Adipocyte (in vitro differentiated cells): ENCODE results near the gene AUH.

Experiments
- DNase-seq: peaks from one replicate; pipeline ENCODE4 v3.0.0-alpha.2; 2015; ENCODE audit warnings: low read depth
- H3K27me3 ChIP-seq: replicated peaks from 2 replicates; pipeline ENCODE4 v1.7.0; 2013; ENCODE audit warnings: mild to moderate bottlenecking, low read length, moderate library complexity; ENCODE audit not compliant: control insufficient read depth, insufficient read depth
- H3K36me3 ChIP-seq: 2 replicates; pipeline ENCODE4 v1.7.0; 2013; ENCODE audit warnings: low read length, mild to moderate bottlenecking, moderate library complexity; ENCODE audit not compliant: control insufficient read depth, insufficient read depth, severe bottlenecking
- H3K4me1 ChIP-seq: 2 replicates; pipeline ENCODE4 v1.7.0; 2013; ENCODE audit warnings: mild to moderate bottlenecking, low read length, moderate library complexity; ENCODE audit not compliant: control insufficient read depth, insufficient read depth
- H3K4me3 ChIP-seq: 2 replicates; pipeline ENCODE4 v1.7.0; 2013; ENCODE audit warnings: mild to moderate bottlenecking, low read length, moderate library complexity
- H3K9ac ChIP-seq: 2 replicates; pipeline ENCODE4 v1.7.0; 2013; ENCODE audit warnings: mild to moderate bottlenecking, low read length, moderate library complexity
- H3K9me3 ChIP-seq: 2 replicates; pipeline ENCODE4 v1.7.0; 2013; ENCODE audit warnings: mild to moderate bottlenecking, low read length, moderate library complexity; ENCODE audit not compliant: control insufficient read depth

The AUH gene

DNA sequence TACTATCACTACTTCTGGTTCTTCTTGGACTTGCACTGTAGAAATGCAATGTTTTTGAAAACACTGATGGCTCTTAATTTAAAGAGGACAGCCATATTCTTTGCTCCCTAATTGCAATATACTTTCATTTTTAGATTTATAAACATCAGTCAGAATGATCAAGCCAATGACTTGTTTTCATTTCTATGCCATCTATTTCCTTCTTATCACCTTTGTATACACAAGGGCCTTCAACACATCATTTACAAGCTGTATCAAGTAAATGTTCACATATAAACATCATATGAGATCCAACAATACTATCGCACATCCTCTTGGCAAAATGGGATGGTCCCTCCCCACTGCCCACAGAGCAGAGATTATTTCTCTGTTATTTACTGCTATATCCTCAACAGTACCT is 24.9 kb downstream of the AUH start:
- H3K9ac ChIP-seq: no peak overlapping the region
- H3K4me1 ChIP-seq: peaks cover 23% of the 10 kb centered on the region
- DNase-seq: no peak
- H3K27me3 ChIP-seq: no peaks in the 10 kb centered on the region
- H3K4me3 ChIP-seq: no peak overlapping the region
- peaks cover 21% of the 10 kb centered on the region for H3K36me3 ChIP-seq
- no peaks in the 10 kb centered on the region for H3K9me3 ChIP-seq

DNA sequence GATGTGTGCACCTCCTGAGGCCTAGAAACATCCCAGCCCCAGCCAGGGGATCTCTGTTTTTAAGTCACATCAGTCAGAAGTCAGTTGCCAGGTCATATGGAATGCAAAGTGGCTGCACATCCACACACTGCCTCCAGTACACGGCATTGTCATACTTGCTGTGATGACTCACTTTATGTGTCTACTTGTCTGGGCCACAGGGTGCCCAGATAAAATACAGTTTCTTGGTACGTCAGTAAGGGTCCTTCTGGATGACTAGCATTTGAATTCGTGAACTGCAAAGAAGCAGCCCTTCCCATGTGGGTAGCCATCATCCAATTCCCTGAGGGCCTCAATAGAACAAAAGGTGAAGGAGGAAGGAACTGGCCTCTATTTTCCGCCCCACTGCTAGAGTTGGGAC is 27.7 kb downstream of the AUH start:
- Histone ChIP-seq H3K27me3 (no peaks in the 10 kb centered on the region), H3K9me3 (no peaks in the 10 kb centered on the region), H3K36me3 (peaks cover 5% of the 10 kb centered on the region), H3K9ac (no peak overlapping the region), H3K4me1 (peaks cover 14% of the 10 kb centered on the region), H3K4me3 (no peak overlapping the region)
- DNase-seq: no peak

GRCh38 chr9:91333551-91333950 is 28.2 kb downstream of the AUH start:
- Histone ChIP-seq H3K4me1 (peaks cover 14% of the 10 kb centered on the region), H3K9me3 (no peaks in the 10 kb centered on the region), H3K4me3 (no peak overlapping the region), H3K27me3 (no peaks in the 10 kb centered on the region), H3K36me3 (peaks cover under 1% of the 10 kb centered on the region), H3K9ac (no peak overlapping the region)
- DNase-seq: no peak

DNA sequence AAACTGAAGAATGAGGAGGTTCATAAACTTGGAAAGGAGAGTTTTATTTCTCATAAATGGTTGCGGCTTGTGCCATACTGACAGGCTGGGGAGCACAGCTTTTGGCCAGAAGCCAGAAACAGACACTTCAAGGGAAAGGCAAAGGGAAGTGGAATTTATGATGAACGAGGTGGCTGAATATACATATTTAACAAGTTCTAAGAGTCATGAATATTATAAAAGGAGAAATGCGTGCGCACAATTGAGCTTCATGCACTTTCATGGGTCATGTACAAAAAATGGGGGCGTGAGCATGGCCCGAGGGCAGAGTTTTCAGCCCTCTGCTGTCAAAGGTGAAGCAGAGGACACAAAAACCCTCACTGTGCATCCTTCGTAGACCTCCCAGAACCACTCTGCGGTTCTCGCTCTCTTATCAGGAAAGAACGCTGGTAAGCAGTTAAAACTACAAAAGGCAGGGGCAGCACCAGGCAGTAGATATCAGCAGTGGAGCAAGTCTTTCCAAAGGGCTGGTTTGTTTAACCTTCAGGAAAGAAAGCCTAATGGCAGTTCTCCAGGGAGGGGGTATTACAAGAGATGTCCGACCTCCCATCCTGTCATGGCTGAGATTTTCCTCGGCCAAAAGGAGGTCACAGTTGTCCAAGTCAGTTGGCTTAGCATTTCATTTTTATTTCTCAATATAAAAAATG is 29.0 kb downstream of the AUH start:
- DNase-seq: no peak
- H3K36me3 ChIP-seq: no peaks in the 10 kb centered on the region
- peaks cover 14% of the 10 kb centered on the region for H3K4me1 ChIP-seq
- no peaks in the 10 kb centered on the region for H3K9me3 ChIP-seq
- H3K27me3 ChIP-seq: no peaks in the 10 kb centered on the region
- peak overlapping the region; percentile 3 for H3K4me3 ChIP-seq
- no peak overlapping the region for H3K9ac ChIP-seq

GRCh38 chr9:91331849-91332248 is 29.9 kb downstream of the AUH start:
- peaks cover 8% of the 10 kb centered on the region for H3K36me3 ChIP-seq
- DNase-seq: no peak

GRCh38 chr9:91328186-91328585 is 33.5 kb downstream of the AUH start:
- Histone ChIP-seq H3K4me1 (peaks cover 16% of the 10 kb centered on the region), H3K36me3 (peaks cover 12% of the 10 kb centered on the region), H3K9me3 (no peaks in the 10 kb centered on the region), H3K4me3 (no peak overlapping the region), H3K9ac (no peak overlapping the region), H3K27me3 (no peaks in the 10 kb centered on the region)
- DNase-seq: peak; percentile 24

More at GRCh38 chr9:91331849-91332248, 29.9 kb downstream of the AUH start:
- no peaks in the 10 kb centered on the region for H3K27me3 ChIP-seq
- H3K9ac ChIP-seq: no peak overlapping the region
- no peaks in the 10 kb centered on the region for H3K9me3 ChIP-seq
- H3K4me1 ChIP-seq: peaks cover 14% of the 10 kb centered on the region
- no peak overlapping the region for H3K4me3 ChIP-seq

DNA sequence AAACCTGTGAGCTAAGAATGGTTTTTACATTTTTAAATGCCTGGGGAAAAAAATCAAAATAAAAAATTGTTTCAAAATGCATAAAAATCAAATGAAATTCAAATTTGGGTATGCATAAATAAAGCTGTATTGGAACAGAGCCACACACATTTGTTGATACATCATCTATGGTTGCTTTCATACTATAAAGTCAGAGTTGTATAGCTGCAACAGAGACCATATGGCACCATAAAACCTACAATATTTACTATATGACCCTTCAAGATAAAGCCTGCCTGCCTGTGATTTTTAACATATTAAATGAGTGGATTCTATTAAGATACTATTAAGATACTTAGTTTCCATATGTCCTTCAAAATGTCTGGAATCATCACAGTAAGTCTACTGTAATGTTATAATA is 40.0 kb downstream of the AUH start:
- no peak overlapping the region for H3K9ac ChIP-seq
- no peaks in the 10 kb centered on the region for H3K27me3 ChIP-seq
- peaks cover 3% of the 10 kb centered on the region for H3K36me3 ChIP-seq
- no peak for DNase-seq
- H3K4me3 ChIP-seq: no peak overlapping the region
- H3K9me3 ChIP-seq: no peaks in the 10 kb centered on the region
- H3K4me1 ChIP-seq: peaks cover 10% of the 10 kb centered on the region

DNA sequence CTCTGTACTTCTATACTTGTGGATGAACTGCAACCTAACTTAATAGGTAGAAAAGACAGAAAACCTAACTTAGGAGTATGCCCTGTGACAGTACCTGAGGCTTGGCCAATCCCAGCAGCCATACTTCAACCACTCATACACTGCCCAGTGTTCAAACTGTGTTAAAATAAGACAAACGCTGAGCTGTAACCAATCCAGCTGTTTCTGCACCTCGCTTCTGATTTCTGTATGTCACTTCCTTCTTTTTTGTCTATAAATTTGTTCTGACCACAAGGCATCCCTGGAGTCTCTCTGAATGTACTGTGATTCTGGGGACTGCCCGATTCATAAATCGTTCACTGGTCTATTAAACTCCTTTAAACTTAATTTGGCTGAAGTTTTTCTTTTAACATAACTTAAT is 41.4 kb downstream of the AUH start:
- Histone ChIP-seq H3K4me3 (no peak overlapping the region), H3K27me3 (no peaks in the 10 kb centered on the region), H3K4me1 (peaks cover under 1% of the 10 kb centered on the region), H3K9ac (no peak overlapping the region), H3K9me3 (no peaks in the 10 kb centered on the region), H3K36me3 (peaks cover 4% of the 10 kb centered on the region)
- DNase-seq: no peak

DNA sequence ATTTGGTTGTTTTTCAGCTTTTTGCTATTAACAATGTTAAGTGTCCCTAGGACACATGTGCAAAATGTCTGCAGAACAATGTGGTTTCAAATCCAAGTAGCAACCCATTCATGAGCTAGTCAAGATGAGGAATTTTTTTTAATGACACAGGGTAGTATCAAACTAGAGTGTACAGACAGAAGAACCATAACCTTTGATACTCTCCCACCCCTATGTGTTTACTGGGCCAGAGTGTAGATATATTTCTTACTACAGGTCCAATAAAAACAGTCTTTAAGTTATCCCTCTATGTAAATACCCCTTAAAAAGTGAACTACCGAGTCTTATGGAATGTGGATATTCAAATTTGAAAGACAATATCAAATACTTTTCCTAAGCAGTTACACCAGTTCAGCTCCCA is 45.6 kb downstream of the AUH start:
- DNase-seq: no peak
- Histone ChIP-seq H3K27me3 (no peaks in the 10 kb centered on the region), H3K4me1 (peaks cover 4% of the 10 kb centered on the region)

GRCh38 chr9:91315191-91315590 is 46.5 kb downstream of the AUH start:
- peaks cover 7% of the 10 kb centered on the region for H3K36me3 ChIP-seq
- no peaks in the 10 kb centered on the region for H3K9me3 ChIP-seq
- no peak overlapping the region for H3K9ac ChIP-seq
- H3K4me3 ChIP-seq: no peak overlapping the region
- H3K4me1 ChIP-seq: peaks cover 4% of the 10 kb centered on the region
- DNase-seq: no peak
- H3K27me3 ChIP-seq: no peaks in the 10 kb centered on the region

More for the DNA sequence above, 45.6 kb downstream of the AUH start:
- Histone ChIP-seq H3K9me3 (no peaks in the 10 kb centered on the region), H3K9ac (no peak overlapping the region), H3K4me3 (no peak overlapping the region), H3K36me3 (peaks cover 4% of the 10 kb centered on the region)

GRCh38 chr9:91312717-91313325 is 48.9 kb downstream of the AUH start:
- Histone ChIP-seq H3K9ac (no peak overlapping the region), H3K27me3 (no peaks in the 10 kb centered on the region), H3K4me3 (no peak overlapping the region), H3K9me3 (no peaks in the 10 kb centered on the region), H3K36me3 (peaks cover 12% of the 10 kb centered on the region), H3K4me1 (peaks cover 4% of the 10 kb centered on the region)
- DNase-seq: no peak
